ENCODE measurements around the gene CCHCR1.
A peak's percentile ranks its signal among the peaks of the same experiment; 100 is the strongest.

Gene CCHCR1

GRCh38 chr6:31103136-31103535 lies 54.5 kb downstream of the CCHCR1 start:
- no peak for DNase-seq (ENCODE audit: low spot score)

DNA sequence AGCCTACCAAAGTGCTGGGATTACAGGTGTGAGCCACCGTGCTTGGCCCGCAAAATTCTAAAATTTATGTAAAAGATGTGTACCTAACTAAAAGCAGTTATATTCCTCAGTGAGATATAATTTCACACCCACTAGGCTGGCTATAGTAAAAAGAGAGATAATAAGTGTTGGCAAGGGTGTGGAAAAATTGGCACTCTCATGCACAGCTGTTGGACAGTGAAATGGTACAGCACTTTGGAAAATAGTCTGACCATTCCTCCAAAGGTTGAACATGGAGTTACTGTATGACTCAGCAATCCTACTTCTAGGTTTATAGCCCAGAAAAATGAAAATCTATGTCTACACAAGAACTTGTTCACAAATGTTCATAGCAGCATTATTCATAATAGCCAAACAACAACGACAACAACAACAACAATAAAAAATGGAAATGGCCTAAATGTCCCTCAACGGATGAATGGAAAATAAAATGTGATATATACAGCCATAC lies 59.1 kb downstream of the CCHCR1 start:
- DNase-seq (ENCODE audit: low spot score) = no peak

DNA sequence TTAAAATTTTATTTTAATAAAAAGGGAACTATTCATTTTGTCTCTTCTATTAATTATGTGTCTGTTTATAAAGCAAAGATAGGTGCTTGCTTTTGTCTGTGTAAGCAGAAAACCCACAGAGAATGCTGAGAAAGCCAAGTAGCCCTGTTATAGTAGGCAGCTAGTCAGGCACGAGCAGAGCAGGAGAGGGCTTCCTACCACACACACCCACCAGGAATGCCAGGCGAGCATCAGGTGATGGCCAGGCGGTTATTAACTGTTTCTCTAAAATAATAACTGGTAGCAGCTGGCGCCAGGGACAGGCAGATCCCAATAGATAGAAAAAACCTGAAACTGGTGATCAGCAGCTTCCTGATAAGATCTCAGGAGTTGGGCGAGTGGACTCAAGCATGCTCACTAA lies 60.9 kb downstream of the CCHCR1 start:
- no peak for DNase-seq (ENCODE audit: low spot score)

- no peak for DNase-seq (ENCODE audit: low spot score)
Measured at GRCh38 chr6:31096215-31096614, 61.4 kb downstream of the CCHCR1 start.

DNA sequence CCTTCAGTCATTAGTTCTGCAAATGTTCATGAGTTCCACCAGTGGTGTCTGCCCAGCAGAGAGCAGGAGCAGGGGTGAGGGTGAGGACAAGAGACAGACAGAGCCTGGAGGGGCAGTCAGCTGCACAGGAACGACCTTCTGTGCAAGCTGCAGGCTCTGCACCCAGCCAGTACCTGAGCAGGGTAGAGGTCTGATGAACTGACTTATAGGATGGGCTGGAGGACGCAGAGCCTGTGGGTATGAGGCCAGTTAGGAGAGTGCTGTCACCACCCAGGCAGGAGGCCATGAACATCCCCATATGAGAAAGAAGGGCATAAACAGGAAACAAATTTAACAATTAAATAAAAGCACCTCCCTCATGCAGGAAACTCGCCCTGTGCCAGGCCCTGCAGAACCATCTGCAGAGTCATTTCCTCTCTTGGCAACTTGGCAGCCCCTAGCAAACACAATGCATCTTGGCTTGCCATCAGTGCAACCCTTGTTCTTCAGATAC lies 63.2 kb downstream of the CCHCR1 start:
- DNase-seq (ENCODE audit: low spot score) = peak; percentile 78

GRCh38 chr6:31092769-31093505 lies 64.7 kb downstream of the CCHCR1 start:
- no peak for DNase-seq (ENCODE audit: low spot score)
